Measurements from ENCODE around the gene ADSL.

ADSL gene

GRCh38 chr22:40324468-40325305, 21.6 kb upstream of the ADSL start:
- no peak for DNase-seq
- in situ Hi-C loops (cut with HindIII; ENCODE audit: low pct_ligation_motif_present, low sequenced_read_pairs), result no loop called here
- Histone ChIP-seq H3K27ac (no peak overlapping the region), H3K36me3 (replicated peaks) (peaks cover 14% of the 10 kb centered on the region), H3K27me3 (replicated peaks) (no peaks in the 10 kb centered on the region), H3K4me3 (ENCODE audit: low read depth, low read length) (no peak overlapping the region)
- no peak for TF ChIP-seq CTCF (IDR thresholded peaks at IDR 0.05; ENCODE audit: low read depth, low read length, missing control alignments)

GRCh38 chr22:40325315-40325714, 21.0 kb upstream of the ADSL start:
- Histone ChIP-seq H3K36me3 (replicated peaks) (peaks cover 14% of the 10 kb centered on the region), H3K4me3 (ENCODE audit: low read depth, low read length) (no peak overlapping the region), H3K27ac (no peak overlapping the region), H3K27me3 (replicated peaks) (no peaks in the 10 kb centered on the region)
- in situ Hi-C loops (cut with HindIII; ENCODE audit: low pct_ligation_motif_present, low sequenced_read_pairs), result no loop called here
- DNase-seq, result no peak
- TF ChIP-seq CTCF (IDR thresholded peaks at IDR 0.05; ENCODE audit: low read depth, low read length, missing control alignments), result no peak

- no peak for DNase-seq
- Histone ChIP-seq H3K27me3 (replicated peaks) (no peaks in the 10 kb centered on the region), H3K4me3 (ENCODE audit: low read depth, low read length) (no peak overlapping the region), H3K27ac (no peak overlapping the region), H3K36me3 (replicated peaks) (peaks cover 2% of the 10 kb centered on the region)
- TF ChIP-seq CTCF (IDR thresholded peaks at IDR 0.05; ENCODE audit: low read depth, low read length, missing control alignments), result no peak
- in situ Hi-C loops (cut with HindIII; ENCODE audit: low pct_ligation_motif_present, low sequenced_read_pairs), result no loop called here
Observed at GRCh38 chr22:40326905-40327735, 19.2 kb upstream of the ADSL start.

GRCh38 chr22:40328546-40329456, 17.5 kb upstream of the ADSL start:
- DNase-seq, result no peak
- H3K27ac ChIP-seq, result no peak overlapping the region
- H3K36me3 ChIP-seq (replicated peaks), result no peaks in the 10 kb centered on the region
- TF ChIP-seq CTCF (IDR thresholded peaks at IDR 0.05; ENCODE audit: low read depth, low read length, missing control alignments), result no peak
- H3K27me3 ChIP-seq (replicated peaks), result no peaks in the 10 kb centered on the region
- in situ Hi-C loops (cut with HindIII; ENCODE audit: low pct_ligation_motif_present, low sequenced_read_pairs), result no loop called here
- H3K4me3 ChIP-seq (ENCODE audit: low read depth, low read length), result no peak overlapping the region

GRCh38 chr22:40329466-40329865, 16.8 kb upstream of the ADSL start:
- no peak overlapping the region for H3K27ac ChIP-seq
- no peaks in the 10 kb centered on the region for H3K36me3 ChIP-seq (replicated peaks)
- in situ Hi-C loops (cut with HindIII; ENCODE audit: low pct_ligation_motif_present, low sequenced_read_pairs), result no loop called here
- no peak for TF ChIP-seq CTCF (IDR thresholded peaks at IDR 0.05; ENCODE audit: low read depth, low read length, missing control alignments)
- H3K27me3 ChIP-seq (replicated peaks), result no peaks in the 10 kb centered on the region
- H3K4me3 ChIP-seq (ENCODE audit: low read depth, low read length), result no peak overlapping the region
- no peak for DNase-seq
